OCI-LY1 (cell line): ENCODE data around the gene CWF19L2.

Experiments used
- EZH2 ChIP-seq: fragments of 200-600 bp; sonication (generic), shearing (Covaris generic); IDR thresholded peaks from 2 replicates; pipeline ENCODE4 v1.8.0; 2017; ENCODE audit warnings: borderline replicate concordance, mixed run types, mild to moderate bottlenecking, antibody characterized with exemption, low read length, moderate library complexity, mixed read lengths
- TF ChIP-seq, protein P1 (sequence below): fragments of 200-600 bp; sonication (generic), shearing (Covaris generic); IDR thresholded peaks from 2 replicates; pipeline ENCODE4 v1.5.1; 2017; ENCODE audit warnings: mild to moderate bottlenecking, antibody characterized with exemption, low read length, moderate library complexity, mixed read lengths

DNA sequence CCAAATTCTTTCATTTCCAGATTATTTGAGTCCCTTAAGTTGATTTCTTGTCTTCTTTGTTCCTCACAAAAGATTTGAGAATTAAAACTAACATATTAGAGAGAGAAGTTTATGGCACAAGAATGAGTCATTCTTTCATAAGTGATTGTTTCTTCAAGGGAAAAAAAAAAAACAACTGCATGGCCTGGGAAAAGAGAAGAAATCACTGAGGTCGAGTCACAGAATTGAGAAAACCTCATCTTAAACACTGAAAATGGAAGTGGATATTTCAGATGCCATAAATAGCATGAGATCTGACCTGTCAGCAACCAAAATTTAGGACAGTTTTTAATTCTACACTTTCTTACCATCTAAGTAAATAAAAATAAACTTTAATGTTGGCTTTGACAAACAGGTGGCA, 87.2 kb downstream of the CWF19L2 start:
- TF ChIP-seq, protein P1, sequence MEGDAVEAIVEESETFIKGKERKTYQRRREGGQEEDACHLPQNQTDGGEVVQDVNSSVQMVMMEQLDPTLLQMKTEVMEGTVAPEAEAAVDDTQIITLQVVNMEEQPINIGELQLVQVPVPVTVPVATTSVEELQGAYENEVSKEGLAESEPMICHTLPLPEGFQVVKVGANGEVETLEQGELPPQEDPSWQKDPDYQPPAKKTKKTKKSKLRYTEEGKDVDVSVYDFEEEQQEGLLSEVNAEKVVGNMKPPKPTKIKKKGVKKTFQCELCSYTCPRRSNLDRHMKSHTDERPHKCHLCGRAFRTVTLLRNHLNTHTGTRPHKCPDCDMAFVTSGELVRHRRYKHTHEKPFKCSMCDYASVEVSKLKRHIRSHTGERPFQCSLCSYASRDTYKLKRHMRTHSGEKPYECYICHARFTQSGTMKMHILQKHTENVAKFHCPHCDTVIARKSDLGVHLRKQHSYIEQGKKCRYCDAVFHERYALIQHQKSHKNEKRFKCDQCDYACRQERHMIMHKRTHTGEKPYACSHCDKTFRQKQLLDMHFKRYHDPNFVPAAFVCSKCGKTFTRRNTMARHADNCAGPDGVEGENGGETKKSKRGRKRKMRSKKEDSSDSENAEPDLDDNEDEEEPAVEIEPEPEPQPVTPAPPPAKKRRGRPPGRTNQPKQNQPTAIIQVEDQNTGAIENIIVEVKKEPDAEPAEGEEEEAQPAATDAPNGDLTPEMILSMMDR = no peak
- TF ChIP-seq EZH2 = no peak
